Activated T-cell treated with anti-CD3 and anti-CD28 coated beads for 4 hours (primary cell): ENCODE measurements around the gene SAMHD1.
A peak's percentile ranks its signal among the peaks of the same experiment; 100 is the strongest.
"Not testable (repeated sequence)": the region's sequence is repeated elsewhere in the genome, so short reads cannot be mapped to it uniquely, and the experiment has no call there.

Experiments used
- DNase-seq: peaks from one replicate; pipeline ENCODE4 v3.0.0-alpha.2; 2020

The SAMHD1 gene

GRCh38 chr20:36951198-36951978, at the start of gene SAMHD1:
SAMHD1 (minus strand) TSS chr20:36951708; CDS start chr20:36951643, 65 bp downstream.
- peak; percentile 72 for DNase-seq

- not testable (repeated sequence) for DNase-seq
Measured at GRCh38 chr20:37000171-37000570, 48.7 kb upstream of the SAMHD1 start.

- DNase-seq = no peak
Measured at GRCh38 chr20:36998652-36999051, 47.1 kb upstream of the SAMHD1 start.

- no peak for DNase-seq
Measured at GRCh38 chr20:36997121-36997520, 45.6 kb upstream of the SAMHD1 start.

GRCh38 chr20:36994221-36994620, 42.7 kb upstream of the SAMHD1 start:
- DNase-seq = not testable (repeated sequence)

GRCh38 chr20:36992802-36993334, 41.4 kb upstream of the SAMHD1 start:
- no peak for DNase-seq

- DNase-seq = no peak
Measured at GRCh38 chr20:36991703-36992102, 40.2 kb upstream of the SAMHD1 start.

- DNase-seq = no peak
Measured at GRCh38 chr20:36989797-36990196, 38.3 kb upstream of the SAMHD1 start.

GRCh38 chr20:36988494-36988966, 37.0 kb upstream of the SAMHD1 start:
- no peak for DNase-seq

GRCh38 chr20:36984257-36984638, 32.7 kb upstream of the SAMHD1 start:
- no peak for DNase-seq

GRCh38 chr20:36975099-36975818, 23.8 kb upstream of the SAMHD1 start:
- DNase-seq = peak; percentile 41

GRCh38 chr20:36974660-36975059, 23.2 kb upstream of the SAMHD1 start:
- no peak for DNase-seq

GRCh38 chr20:36971103-36971502, 19.6 kb upstream of the SAMHD1 start:
- no peak for DNase-seq

- DNase-seq = peak; percentile 25
Measured at GRCh38 chr20:36969478-36970186, 18.1 kb upstream of the SAMHD1 start.

- no peak for DNase-seq
Measured at GRCh38 chr20:36969051-36969450, 17.5 kb upstream of the SAMHD1 start.

- DNase-seq = no peak
Measured at GRCh38 chr20:36967636-36968035, 16.1 kb upstream of the SAMHD1 start.

- not testable (repeated sequence) for DNase-seq
Measured at GRCh38 chr20:36966965-36967364, 15.5 kb upstream of the SAMHD1 start.

- DNase-seq = not testable (repeated sequence)
Measured at GRCh38 chr20:36962354-36962941, 10.9 kb upstream of the SAMHD1 start.

GRCh38 chr20:36959242-36959641, 7.7 kb upstream of the SAMHD1 start:
- DNase-seq = no peak

GRCh38 chr20:36957875-36958667, 6.6 kb upstream of the SAMHD1 start:
- DNase-seq = no peak

GRCh38 chr20:36956674-36957073, 5.2 kb upstream of the SAMHD1 start:
- DNase-seq = no peak

- DNase-seq = no peak
Measured at GRCh38 chr20:36956016-36956415, 4.5 kb upstream of the SAMHD1 start.
